ENCODE data around the gene MICA. TPM values are rescaled to one million over a fixed set of nuclear protein-coding genes. Genes with fewer than 3 reads are reported as not detected.
A peak's percentile ranks its signal among the peaks of the same experiment; 100 is the strongest.

Gene MICA
- 1 to 10 TPM; 4.0 to 6.4 (median 4.7) TPM for total RNA-seq

DNA sequence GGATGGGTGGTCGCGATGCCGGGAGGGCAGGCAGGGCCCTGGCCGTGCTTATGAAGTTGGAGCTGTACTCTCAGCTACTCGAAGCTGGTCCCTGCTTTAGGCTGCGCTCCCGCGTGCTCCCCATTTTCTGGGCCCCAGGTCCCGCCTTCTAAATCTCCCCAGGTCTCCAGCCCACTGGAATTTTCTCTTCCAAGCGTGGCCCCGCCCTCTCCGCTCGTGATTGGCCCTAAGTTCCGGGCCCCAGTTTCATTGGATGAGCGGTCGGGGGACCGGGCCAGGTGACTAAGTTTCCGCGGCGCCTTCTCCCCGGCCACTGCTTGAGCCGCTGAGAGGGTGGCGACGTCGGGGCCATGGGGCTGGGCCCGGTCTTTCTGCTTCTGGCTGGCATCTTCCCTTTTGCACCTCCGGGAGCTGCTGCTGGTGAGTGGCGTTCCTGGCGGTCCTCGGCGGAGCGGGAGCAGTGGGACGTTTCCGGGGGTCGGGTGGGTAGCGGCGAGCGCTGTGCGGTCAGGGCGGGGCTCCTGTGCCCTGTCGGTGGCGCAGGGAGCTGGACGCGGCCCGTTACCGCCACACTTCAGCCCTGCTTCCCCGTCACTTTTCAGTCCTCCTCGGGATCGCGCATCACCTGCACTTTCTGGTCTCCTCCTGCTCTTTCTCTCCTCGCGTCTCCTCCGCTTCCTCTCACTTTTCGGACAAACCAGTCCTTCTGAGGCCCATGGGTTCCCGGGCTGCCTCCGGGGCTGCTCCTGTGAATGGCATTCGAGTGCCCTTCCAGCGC lies at the start of gene MICA:
Gene MICA, plus strand, starts transcription at position 313 of the 778 bp plus-strand sequence. Its CDS starts 38 bp downstream, at position 351.
- H3K4me1 Mint-ChIP-seq (ENCODE audit: low read depth) = peaks cover 70% of the 10 kb centered on the region
- peak; percentile 80 to 81 for ATAC-seq
- peak; percentile 53 for DNase-seq
- no peaks in the 10 kb centered on the region for H3K27me3 Mint-ChIP-seq (ENCODE audit: low read depth)
- peak within 1 kb of the TSS; percentile 95 for H3K4me3 Mint-ChIP-seq
- H3K9me3 Mint-ChIP-seq = no peaks in the 10 kb centered on the region
- H3K36me3 Mint-ChIP-seq (ENCODE audit: insufficient read depth) = peaks cover 2% of the 10 kb centered on the region

DNA sequence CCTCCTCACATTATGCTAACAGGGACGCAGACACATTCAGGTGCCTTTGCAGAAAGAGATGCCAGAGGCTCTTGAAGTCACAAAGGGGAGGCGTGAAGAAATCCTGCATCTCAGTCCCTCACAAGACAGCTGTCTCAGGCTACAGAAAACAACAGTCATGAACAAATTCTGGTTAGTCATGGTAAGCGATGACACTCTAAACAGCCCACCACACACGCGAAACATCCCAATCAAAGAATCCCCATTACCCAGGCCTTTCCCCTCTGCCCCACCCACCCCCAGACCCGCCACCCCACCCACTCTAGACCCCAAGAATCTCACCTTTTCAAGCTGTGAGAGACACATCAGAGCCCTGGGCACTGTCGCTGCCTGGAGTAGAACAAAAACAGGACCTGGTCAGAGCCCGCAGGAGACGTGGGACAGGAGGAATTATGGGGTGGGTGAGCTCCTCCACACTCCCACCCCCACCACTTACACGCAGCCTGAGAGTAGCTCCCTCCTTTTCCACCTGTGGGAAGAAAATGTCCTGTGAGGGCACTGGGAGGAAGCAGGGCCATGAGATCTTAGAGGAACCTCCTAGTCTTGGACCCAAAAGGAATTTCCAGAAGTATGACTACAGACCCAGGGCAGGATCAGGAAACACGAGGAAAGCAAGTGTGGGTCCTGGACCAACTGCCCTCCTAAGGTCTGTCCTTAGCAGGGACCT lies 49.1 kb upstream of the MICA start:
- H3K27me3 Mint-ChIP-seq (ENCODE audit: low read depth) = no peaks in the 10 kb centered on the region
- peak overlapping the region; percentile 96 for H3K4me3 Mint-ChIP-seq
- ATAC-seq (peak; percentile 3 to 12), DNase-seq (no peak)
- H3K36me3 Mint-ChIP-seq (ENCODE audit: insufficient read depth) = peaks cover 36% of the 10 kb centered on the region
- H3K9me3 Mint-ChIP-seq = no peaks in the 10 kb centered on the region
- H3K4me1 Mint-ChIP-seq (ENCODE audit: low read depth) = peaks cover 62% of the 10 kb centered on the region

DNA sequence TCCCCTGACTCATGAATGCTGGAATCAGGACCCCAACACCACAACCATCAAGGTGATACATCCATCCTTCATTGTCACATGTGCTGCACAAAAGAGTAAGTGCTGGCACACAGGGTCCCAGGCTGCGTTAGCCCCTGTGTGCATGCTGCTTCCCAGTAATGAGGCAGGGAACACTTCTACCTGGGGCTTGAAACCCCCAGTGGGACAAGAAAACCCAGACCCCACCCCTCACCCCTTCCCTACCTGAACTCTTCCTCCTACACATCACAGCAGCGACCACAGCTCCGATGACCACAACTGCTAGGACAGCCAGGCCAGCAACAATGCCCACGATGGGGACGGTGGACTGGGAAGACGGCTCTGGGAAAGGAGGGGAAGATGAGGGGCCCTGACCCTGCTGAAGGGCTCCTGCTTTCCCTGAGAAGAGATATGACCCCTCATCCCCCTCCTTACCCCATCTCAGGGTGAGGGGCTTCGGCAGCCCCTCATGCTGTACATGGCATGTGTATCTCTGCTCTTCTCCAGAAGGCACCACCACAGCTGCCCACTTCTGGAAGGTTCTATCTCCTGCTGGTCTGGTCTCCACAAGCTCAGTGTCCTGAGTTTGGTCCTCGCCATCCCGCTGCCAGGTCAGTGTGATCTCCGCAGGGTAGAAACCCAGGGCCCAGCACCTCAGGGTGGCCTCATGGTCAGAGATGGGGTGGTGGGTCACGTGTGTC lies 48.4 kb upstream of the MICA start:
- peak overlapping the region; percentile 96 for H3K4me3 Mint-ChIP-seq
- H3K9me3 Mint-ChIP-seq = no peaks in the 10 kb centered on the region
- peaks cover 67% of the 10 kb centered on the region for H3K4me1 Mint-ChIP-seq (ENCODE audit: low read depth)
- ATAC-seq (no peak), DNase-seq (no peak)
- H3K36me3 Mint-ChIP-seq (ENCODE audit: insufficient read depth) = peaks cover 36% of the 10 kb centered on the region
- H3K27me3 Mint-ChIP-seq (ENCODE audit: low read depth) = no peaks in the 10 kb centered on the region

DNA sequence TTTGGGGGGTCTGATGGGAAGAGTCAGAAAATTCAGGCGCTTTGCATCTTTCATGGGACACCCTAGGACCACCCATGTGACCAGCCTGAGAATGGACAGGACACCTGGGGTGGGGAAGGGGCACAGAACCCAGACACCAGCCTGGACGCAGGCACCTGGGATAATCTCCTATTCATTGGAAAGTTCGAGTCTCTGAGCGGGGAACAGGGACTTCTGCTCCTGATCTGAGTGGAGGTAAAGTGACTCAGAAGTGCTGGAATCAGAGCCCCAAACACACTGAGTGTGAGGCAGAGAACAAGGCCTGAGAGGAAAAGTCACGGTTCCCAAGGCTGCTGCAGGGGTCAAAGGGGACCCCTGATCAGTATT lies 47.8 kb upstream of the MICA start:
- ATAC-seq (no peak), DNase-seq (no peak)
- Mint-ChIP-seq H3K9me3 (no peaks in the 10 kb centered on the region), H3K4me3 (peak overlapping the region; percentile 96), H3K36me3 (ENCODE audit: insufficient read depth) (peaks cover 36% of the 10 kb centered on the region), H3K4me1 (ENCODE audit: low read depth) (peaks cover 68% of the 10 kb centered on the region), H3K27me3 (ENCODE audit: low read depth) (no peaks in the 10 kb centered on the region)

DNA sequence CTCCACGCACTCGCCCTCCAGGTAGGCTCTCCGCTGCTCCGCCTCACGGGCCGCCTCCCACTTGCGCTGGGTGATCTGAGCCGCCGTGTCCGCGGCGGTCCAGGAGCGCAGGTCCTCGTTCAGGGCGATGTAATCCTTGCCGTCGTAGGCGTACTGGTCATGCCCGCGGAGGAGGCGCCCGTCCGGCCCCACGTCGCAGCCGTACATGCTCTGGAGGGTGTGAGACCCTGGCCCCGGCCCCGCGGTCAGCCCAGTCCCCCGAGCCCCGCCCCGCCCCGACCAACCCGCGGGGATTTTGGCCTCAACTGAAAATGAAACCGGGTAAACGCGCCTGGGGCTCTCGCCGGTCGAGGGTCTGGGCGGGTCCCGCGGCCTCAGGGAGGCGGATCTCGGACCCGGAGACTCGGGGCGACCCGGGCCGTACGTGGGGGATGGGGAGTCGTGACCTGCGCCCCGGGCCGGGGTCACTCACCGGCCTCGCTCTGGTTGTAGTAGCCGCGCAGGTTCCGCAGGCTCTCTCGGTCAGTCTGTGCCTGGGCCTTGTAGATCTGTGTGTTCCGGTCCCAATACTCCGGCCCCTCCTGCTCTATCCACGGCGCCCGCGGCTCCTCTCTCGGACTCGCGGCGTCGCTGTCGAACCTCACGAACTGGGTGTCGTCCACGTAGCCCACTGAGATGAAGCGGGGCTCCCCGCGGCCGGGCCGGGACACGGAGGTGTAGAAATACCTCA lies 47.0 kb upstream of the MICA start:
- Mint-ChIP-seq H3K27me3 (ENCODE audit: low read depth) (no peaks in the 10 kb centered on the region), H3K36me3 (ENCODE audit: insufficient read depth) (peaks cover 39% of the 10 kb centered on the region), H3K4me3 (peak overlapping the region; percentile 96), H3K4me1 (ENCODE audit: low read depth) (peaks cover 62% of the 10 kb centered on the region), H3K9me3 (no peaks in the 10 kb centered on the region)
- peak; percentile 2 to 3 for ATAC-seq
- DNase-seq = no peak

DNA sequence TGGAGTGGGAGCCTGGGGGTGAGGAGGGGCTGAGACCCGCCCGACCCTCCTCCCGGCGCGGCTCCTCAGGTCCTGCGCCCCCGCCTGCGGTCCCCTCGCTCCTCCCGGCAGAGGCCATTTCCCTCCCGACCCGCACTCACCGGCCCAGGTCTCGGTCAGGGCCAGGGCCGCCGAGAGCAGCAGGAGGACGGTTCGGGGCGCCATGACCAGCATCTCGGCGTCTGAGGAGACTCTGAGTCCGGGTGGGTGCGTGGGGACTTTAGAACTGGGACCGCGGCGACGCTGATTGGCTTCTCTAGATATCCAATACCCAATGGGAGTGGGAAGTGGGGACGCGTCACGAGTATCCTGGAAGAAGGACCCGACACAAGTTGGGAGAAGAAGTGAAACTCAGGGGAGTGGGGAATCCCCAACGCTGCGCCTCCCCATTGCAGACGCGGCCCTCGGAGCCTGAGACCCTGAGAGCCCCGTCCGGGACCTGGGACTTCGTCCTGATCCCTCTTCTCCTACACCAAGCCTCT lies 46.4 kb upstream of the MICA start, which contains the start of gene HLA-B:
Gene HLA-B, minus strand, starts transcription at position 234 of the 521 bp plus-strand sequence. Its CDS starts 21 bp downstream, at position 213.
- DNase-seq = peak; percentile 76
- peak within 1 kb of the TSS; percentile 96 for H3K4me3 Mint-ChIP-seq

DNA sequence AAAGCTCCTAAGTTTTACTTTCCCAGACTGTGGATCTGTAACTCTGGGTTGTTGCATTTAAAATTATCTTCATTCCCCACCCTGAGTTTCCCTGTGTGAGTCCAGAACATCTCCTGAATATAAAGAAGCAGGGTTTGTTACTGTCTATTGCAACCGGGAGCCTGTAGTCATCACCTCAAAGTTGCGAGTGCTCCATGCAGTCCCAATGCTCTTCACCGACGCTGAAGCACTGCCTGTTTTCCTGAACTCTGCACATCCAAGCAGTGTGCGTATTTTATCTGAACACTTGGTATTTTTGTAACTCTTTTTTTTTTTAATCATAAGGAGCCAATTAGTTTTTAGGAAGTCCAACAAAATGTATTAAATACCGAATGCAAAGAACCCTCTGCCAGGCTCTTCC lies 45.5 kb upstream of the MICA start:
- Mint-ChIP-seq H3K27me3 (ENCODE audit: low read depth) (no peaks in the 10 kb centered on the region), H3K36me3 (ENCODE audit: insufficient read depth) (peaks cover 31% of the 10 kb centered on the region), H3K9me3 (no peaks in the 10 kb centered on the region), H3K4me3 (peak overlapping the region; percentile 96), H3K4me1 (ENCODE audit: low read depth) (peaks cover 49% of the 10 kb centered on the region)
- no peak for DNase-seq
- no peak for ATAC-seq

More for the DNA sequence above, 46.4 kb upstream of the MICA start, which contains the start of gene HLA-B:
- H3K27me3 Mint-ChIP-seq (ENCODE audit: low read depth) = no peaks in the 10 kb centered on the region
- peaks cover 58% of the 10 kb centered on the region for H3K4me1 Mint-ChIP-seq (ENCODE audit: low read depth)
- peaks cover 39% of the 10 kb centered on the region for H3K36me3 Mint-ChIP-seq (ENCODE audit: insufficient read depth)
- H3K9me3 Mint-ChIP-seq = no peaks in the 10 kb centered on the region
- peak; percentile 70 to 73 for ATAC-seq

DNA sequence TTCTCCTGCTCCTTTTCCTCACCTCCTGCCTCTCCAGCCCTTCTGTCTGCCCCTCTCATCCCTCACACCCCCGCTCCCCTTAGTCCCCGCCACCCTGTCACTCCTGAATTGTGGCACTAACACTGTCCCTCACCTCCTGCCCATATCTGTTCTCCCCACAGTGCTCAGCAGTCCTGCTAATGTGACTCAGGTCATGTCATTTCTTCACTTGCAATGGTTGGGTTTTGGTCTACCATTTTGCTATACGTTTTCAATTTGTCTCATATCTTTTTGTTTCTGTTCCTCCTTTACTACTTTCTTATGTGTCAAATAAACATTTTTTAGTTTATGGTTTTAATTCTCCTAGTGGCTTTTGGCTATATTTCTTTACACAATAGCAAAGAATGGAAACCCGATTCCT lies 45.1 kb upstream of the MICA start:
- peaks cover 45% of the 10 kb centered on the region for H3K4me1 Mint-ChIP-seq (ENCODE audit: low read depth)
- no peak for DNase-seq

DNA sequence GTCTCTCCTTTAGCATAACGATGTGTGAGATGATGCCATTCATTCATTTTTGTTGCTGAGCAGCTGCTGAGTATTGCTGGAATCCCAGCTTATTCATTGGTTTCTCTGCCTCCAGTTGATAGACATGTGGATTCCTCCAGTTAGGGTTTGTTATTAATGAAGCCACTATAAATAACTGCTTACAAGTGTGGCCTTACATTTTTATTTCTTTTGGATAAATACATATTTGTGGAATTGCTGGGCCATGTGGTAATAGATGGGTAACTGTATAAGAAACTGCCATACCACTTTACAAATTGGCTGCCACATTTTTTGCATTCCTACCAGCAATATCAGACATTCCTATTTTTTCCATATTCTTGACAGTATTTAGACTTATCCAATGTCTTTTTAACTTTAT lies 43.8 kb upstream of the MICA start:
- H3K36me3 Mint-ChIP-seq (ENCODE audit: insufficient read depth) = peaks cover 16% of the 10 kb centered on the region
- H3K27me3 Mint-ChIP-seq (ENCODE audit: low read depth) = no peaks in the 10 kb centered on the region
- H3K4me1 Mint-ChIP-seq (ENCODE audit: low read depth) = peaks cover 45% of the 10 kb centered on the region
- no peaks in the 10 kb centered on the region for H3K9me3 Mint-ChIP-seq
- ATAC-seq (no peak), DNase-seq (no peak)
- no peak overlapping the region for H3K4me3 Mint-ChIP-seq

More for the DNA sequence above, 45.1 kb upstream of the MICA start:
- Mint-ChIP-seq H3K4me3 (peak overlapping the region; percentile 96), H3K27me3 (ENCODE audit: low read depth) (no peaks in the 10 kb centered on the region), H3K9me3 (no peaks in the 10 kb centered on the region), H3K36me3 (ENCODE audit: insufficient read depth) (peaks cover 28% of the 10 kb centered on the region)
- ATAC-seq = no peak

DNA sequence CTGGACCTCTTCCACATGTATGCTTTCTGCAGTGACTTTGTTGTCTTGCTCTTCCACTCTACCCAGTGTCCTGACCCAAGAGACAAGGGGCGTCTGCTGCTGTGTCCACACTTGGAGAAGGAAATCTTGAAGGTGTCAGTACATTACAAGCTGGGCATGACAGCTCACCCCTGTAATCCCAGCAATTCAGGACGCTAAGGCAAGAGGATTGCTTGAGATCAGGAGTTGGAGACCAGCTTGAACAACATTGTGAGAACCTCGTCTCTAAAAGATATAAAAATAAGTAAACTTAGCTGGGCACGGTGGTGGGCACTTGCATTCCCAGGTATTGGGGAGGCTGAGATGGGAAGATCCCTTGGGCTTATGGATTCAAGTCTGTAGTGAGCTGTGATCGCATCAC lies 40.6 kb upstream of the MICA start:
- peaks cover 49% of the 10 kb centered on the region for H3K4me1 Mint-ChIP-seq (ENCODE audit: low read depth)
- H3K4me3 Mint-ChIP-seq = no peak overlapping the region
- peaks cover 3% of the 10 kb centered on the region for H3K36me3 Mint-ChIP-seq (ENCODE audit: insufficient read depth)
- DNase-seq (no peak), ATAC-seq (no peak)
- peaks cover 5% of the 10 kb centered on the region for H3K27me3 Mint-ChIP-seq (ENCODE audit: low read depth)
- H3K9me3 Mint-ChIP-seq = no peaks in the 10 kb centered on the region

DNA sequence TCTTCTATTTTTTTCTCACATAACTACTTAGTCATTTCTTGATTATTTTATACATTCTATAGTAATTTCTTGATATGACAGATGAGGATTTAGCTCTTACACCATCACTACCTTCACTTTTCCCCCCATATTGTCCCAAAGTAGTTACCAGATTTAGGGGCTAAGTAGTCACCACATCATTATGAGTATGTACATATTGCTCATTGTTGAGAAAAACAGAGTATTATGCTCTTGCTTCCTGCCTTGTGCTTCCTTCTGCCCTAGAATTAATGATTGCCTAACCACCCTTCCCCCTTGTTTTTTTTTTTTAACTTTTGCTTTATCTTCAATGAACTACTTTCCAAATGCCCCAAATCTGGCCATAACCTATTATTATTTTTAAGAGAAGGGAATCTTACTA lies 39.6 kb upstream of the MICA start:
- no peak overlapping the region for H3K4me3 Mint-ChIP-seq
- peaks cover 16% of the 10 kb centered on the region for H3K27me3 Mint-ChIP-seq (ENCODE audit: low read depth)
- H3K9me3 Mint-ChIP-seq = no peaks in the 10 kb centered on the region
- peaks cover 3% of the 10 kb centered on the region for H3K36me3 Mint-ChIP-seq (ENCODE audit: insufficient read depth)
- ATAC-seq = peak in 1 of 2 donors; percentile 48
- no peak for DNase-seq
- peaks cover 39% of the 10 kb centered on the region for H3K4me1 Mint-ChIP-seq (ENCODE audit: low read depth)

DNA sequence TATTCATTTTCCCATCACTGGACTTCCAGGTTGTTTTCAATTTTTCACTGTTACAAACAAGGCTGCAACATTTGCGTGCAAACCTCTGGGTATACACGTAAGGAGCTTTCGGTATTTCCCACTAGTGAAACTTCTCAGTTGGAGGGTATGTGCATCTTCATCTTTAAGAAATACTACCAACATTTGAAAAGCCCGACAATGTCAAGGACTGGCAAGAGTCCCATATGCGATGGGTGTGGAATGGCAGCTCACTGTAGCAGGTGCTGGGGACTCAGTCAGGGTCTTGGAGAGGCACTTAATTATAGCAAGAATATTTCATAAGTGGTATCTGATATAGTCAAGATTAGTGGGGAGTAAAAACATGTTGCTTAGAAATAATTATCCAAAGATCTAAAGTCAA lies 37.5 kb upstream of the MICA start:
- Mint-ChIP-seq H3K27me3 (ENCODE audit: low read depth) (peaks cover 27% of the 10 kb centered on the region), H3K4me1 (ENCODE audit: low read depth) (peaks cover 24% of the 10 kb centered on the region), H3K4me3 (no peak overlapping the region), H3K9me3 (no peaks in the 10 kb centered on the region), H3K36me3 (ENCODE audit: insufficient read depth) (peaks cover 3% of the 10 kb centered on the region)
- ATAC-seq = no peak
- no peak for DNase-seq

DNA sequence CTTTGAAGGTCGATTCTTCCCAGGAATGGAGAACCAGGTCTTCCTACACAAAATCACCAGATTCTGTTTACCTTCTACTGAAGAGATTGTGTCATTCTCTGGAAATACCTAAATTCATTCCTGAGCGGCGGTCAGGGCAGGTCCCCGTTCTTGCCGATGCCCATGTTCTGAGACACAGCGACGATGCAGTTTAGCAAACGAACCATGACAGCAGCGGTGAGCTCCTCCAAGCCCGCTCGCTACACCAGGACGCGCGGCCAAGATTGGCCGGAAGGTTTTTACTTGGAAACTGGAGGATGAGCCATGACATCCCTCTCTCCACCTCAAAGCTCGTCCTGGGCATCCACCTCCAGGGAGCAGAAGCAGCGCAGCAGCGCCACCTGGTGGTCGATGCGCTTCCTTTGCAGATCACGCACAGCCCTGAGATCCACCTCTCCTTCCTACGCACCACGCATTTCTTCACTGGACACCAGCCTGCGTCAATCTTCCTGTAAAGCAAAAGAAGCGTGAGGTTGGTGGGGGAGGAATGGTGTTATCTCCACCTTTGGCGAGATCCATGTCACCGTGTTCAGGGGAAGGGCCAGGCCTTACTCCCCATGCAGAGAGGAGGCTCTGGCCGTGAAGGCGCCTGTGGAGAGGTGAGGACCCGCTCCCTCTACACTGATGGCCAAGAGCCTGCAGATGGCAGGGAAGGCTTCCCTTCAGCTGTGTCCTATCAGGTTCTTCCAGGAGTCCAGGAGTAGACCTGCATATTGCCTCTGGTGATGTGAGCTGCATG lies 36.5 kb upstream of the MICA start:
- Mint-ChIP-seq H3K4me3 (peak overlapping the region; percentile 79), H3K4me1 (ENCODE audit: low read depth) (peaks cover 24% of the 10 kb centered on the region), H3K9me3 (peaks cover 1% of the 10 kb centered on the region), H3K27me3 (ENCODE audit: low read depth) (peaks cover 27% of the 10 kb centered on the region), H3K36me3 (ENCODE audit: insufficient read depth) (peaks cover 2% of the 10 kb centered on the region)
- DNase-seq (peak; percentile 85), ATAC-seq (peak; percentile 96 to 97)

Data from activated T-cell treated with anti-CD3 and anti-CD28 coated beads, Interleukin-2, amount 50 U/mL, for 4 hours (primary cell).